ENCODE results near the gene PAQR5.

DNA sequence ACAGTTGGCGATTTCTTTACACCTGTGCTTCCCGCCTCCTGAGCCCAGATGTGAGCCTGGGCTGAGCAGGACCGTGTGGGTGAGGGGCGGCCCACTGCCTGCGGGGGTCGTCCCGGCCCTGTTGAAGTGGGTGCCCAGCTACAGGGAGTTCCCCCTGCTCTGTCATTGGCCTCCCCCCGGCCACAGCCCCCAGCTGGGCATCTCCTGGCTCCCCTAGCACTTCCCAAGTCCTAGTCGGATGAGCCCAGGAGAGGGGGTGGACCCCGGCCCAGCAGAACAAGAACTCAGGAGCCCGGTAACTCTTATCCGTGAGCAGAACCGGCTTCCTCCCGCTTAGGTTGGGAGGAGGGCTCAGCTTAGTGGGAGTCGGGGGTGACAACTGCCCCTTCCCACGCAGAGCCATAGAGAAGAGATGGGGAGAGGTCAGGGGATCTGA, 757 bp downstream of the PAQR5 start:
- TF ChIP-seq CHD2 (IDR thresholded peaks at IDR 0.05; ENCODE audit: low read depth, low read length) (no peak), CTCF (IDR thresholded peaks at IDR 0.05 in 2 of 3, conservative IDR thresholded peaks at IDR 0.05 in 1 of 3; ENCODE audit: insufficient read depth in 2 of 3, low read depth in 1 of 3, low read length in 3 of 3) (no peak), HDAC6 (IDR thresholded peaks at IDR 0.05; ENCODE audit: low read depth, low read length) (no peak), CEBPZ (IDR thresholded peaks at IDR 0.05; ENCODE audit: borderline replicate concordance, low read depth, low read length) (no peak), ZFPM2 (CRISPR knock-in tag; IDR thresholded peaks at IDR 0.05) (no peak), NBN (IDR thresholded peaks at IDR 0.05; ENCODE audit: low read depth) (no peak), ZNF785 (CRISPR knock-in tag; IDR thresholded peaks at IDR 0.05) (no peak), ESRRB (CRISPR knock-in tag; IDR thresholded peaks at IDR 0.05; ENCODE audit: borderline replicate concordance) (no peak), SFPQ (IDR thresholded peaks at IDR 0.05; ENCODE audit: low read depth, low read length) (no peak), ZNF347 (CRISPR knock-in tag; IDR thresholded peaks at IDR 0.05; ENCODE audit: low read depth) (no peak), CBFA2T3 (IDR thresholded peaks at IDR 0.05) (no peak), ZC3H8 (IDR thresholded peaks at IDR 0.05) (no peak), TARDBP (IDR thresholded peaks at IDR 0.05) (no peak)
- TF ChIP-seq, protein P1, sequence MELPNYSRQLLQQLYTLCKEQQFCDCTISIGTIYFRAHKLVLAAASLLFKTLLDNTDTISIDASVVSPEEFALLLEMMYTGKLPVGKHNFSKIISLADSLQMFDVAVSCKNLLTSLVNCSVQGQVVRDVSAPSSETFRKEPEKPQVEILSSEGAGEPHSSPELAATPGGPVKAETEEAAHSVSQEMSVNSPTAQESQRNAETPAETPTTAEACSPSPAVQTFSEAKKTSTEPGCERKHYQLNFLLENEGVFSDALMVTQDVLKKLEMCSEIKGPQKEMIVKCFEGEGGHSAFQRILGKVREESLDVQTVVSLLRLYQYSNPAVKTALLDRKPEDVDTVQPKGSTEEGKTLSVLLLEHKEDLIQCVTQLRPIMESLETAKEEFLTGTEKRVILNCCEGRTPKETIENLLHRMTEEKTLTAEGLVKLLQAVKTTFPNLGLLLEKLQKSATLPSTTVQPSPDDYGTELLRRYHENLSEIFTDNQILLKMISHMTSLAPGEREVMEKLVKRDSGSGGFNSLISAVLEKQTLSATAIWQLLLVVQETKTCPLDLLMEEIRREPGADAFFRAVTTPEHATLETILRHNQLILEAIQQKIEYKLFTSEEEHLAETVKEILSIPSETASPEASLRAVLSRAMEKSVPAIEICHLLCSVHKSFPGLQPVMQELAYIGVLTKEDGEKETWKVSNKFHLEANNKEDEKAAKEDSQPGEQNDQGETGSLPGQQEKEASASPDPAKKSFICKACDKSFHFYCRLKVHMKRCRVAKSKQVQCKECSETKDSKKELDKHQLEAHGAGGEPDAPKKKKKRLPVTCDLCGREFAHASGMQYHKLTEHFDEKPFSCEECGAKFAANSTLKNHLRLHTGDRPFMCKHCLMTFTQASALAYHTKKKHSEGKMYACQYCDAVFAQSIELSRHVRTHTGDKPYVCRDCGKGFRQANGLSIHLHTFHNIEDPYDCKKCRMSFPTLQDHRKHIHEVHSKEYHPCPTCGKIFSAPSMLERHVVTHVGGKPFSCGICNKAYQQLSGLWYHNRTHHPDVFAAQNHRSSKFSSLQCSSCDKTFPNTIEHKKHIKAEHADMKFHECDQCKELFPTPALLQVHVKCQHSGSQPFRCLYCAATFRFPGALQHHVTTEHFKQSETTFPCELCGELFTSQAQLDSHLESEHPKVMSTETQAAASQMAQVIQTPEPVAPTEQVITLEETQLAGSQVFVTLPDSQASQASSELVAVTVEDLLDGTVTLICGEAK (IDR thresholded peaks at IDR 0.05), result no peak
- TF ChIP-seq, protein P1 (CRISPR knock-in tag; IDR thresholded peaks at IDR 0.05), result no peak
